ENCODE data around the gene TMEM98. TPM values are rescaled to one million over a fixed set of nuclear protein-coding genes. Genes with fewer than 3 reads are reported as not detected.
"Not testable (repeated sequence)": the region's sequence is repeated elsewhere in the genome, so short reads cannot be mapped to it uniquely, and the experiment has no call there.

Gene TMEM98
- total RNA-seq, 4 donors from 2014 or later, result 1.7 to 8.0 (median 6.7) TPM

GRCh38 chr17:32882029-32882428 lies 45.9 kb upstream of the TMEM98 start:
- DNase-seq (no peak), ATAC-seq (no peak)
- H3K4me1 ChIP-seq, result no peaks in the 10 kb centered on the region
- H3K36me3 ChIP-seq, result no peaks in the 10 kb centered on the region
- peaks cover 0 to 3% (median 0%) of the 10 kb centered on the region in 3 donors for H3K27me3 ChIP-seq
- in situ Hi-C loops (cut with MboI; ENCODE audit: low sequenced_read_pairs in 4 of 4) (loop anchor here in 2 of 4 donors (5.0 to 25.0 kb wide), 2 partner anchors 100 to 395 kb away; partner anchors contain the start of gene CDK5R1 (in 1 of the 2)), intact Hi-C loops (cut with DNase I; ENCODE audit: low total_unique reads) (no loop called here)
- no peaks in the 10 kb centered on the region for H3K9me3 ChIP-seq
- no peak overlapping the region for H3K4me3 ChIP-seq
- TF ChIP-seq CTCF (IDR thresholded peaks at IDR 0.05 in 4 of 5, conservative IDR thresholded peaks at IDR 0.05 in 1 of 5) (no peak), POLR2A (IDR thresholded peaks at IDR 0.05) (no peak)
- H3K27ac ChIP-seq, result no peak overlapping the region

- ATAC-seq (no peak), DNase-seq (no peak)
- H3K27me3 ChIP-seq, result peaks cover 0 to 3% (median 0%) of the 10 kb centered on the region in 3 donors
- no peak overlapping the region for H3K27ac ChIP-seq
- H3K9me3 ChIP-seq, result no peaks in the 10 kb centered on the region
- no peaks in the 10 kb centered on the region for H3K36me3 ChIP-seq
- TF ChIP-seq CTCF (IDR thresholded peaks at IDR 0.05 in 4 of 5, conservative IDR thresholded peaks at IDR 0.05 in 1 of 5) (no peak), POLR2A (IDR thresholded peaks at IDR 0.05) (no peak)
- no peaks in the 10 kb centered on the region for H3K4me1 ChIP-seq
- in situ Hi-C loops (cut with MboI; ENCODE audit: low sequenced_read_pairs in 4 of 4) (loop anchor here in 2 of 4 donors (5.0 to 25.0 kb wide), 2 partner anchors 100 to 395 kb away; partner anchors contain the start of gene CDK5R1 (in 1 of the 2)), intact Hi-C loops (cut with DNase I; ENCODE audit: low total_unique reads) (no loop called here)
- H3K4me3 ChIP-seq, result no peak overlapping the region
These were observed 45.2 kb upstream of the TMEM98 start for GRCh38 chr17:32882734-32883133.

- H3K27me3 ChIP-seq; DNase-seq; H3K4me3 ChIP-seq; H3K4me1 ChIP-seq; H3K27ac ChIP-seq; H3K9me3 ChIP-seq; H3K36me3 ChIP-seq; intact Hi-C loops (cut with DNase I; ENCODE audit: low total_unique reads); ATAC-seq: not testable (repeated sequence)
- in situ Hi-C loops (cut with MboI; ENCODE audit: low sequenced_read_pairs in 4 of 4), result loop anchor here in 1 of 4 donors (25.0 kb wide), 1 partner anchor 400 kb away; the partner anchor contains the start of gene CDK5R1
These were observed 41.0 kb upstream of the TMEM98 start for GRCh38 chr17:32886951-32887350.

GRCh38 chr17:32887410-32887809 lies 40.5 kb upstream of the TMEM98 start:
- in situ Hi-C loops (cut with MboI; ENCODE audit: low sequenced_read_pairs in 4 of 4), result loop anchor here in 1 of 4 donors (25.0 kb wide), 1 partner anchor 400 kb away; the partner anchor contains the start of gene CDK5R1
- H3K4me3 ChIP-seq; DNase-seq; H3K27ac ChIP-seq; H3K9me3 ChIP-seq; intact Hi-C loops (cut with DNase I; ENCODE audit: low total_unique reads); ATAC-seq; H3K36me3 ChIP-seq; H3K4me1 ChIP-seq; H3K27me3 ChIP-seq: not testable (repeated sequence)

- in situ Hi-C loops (cut with MboI; ENCODE audit: low sequenced_read_pairs in 4 of 4), result loop anchor here in 1 of 4 donors (25.0 kb wide), 1 partner anchor 407 kb away; the partner anchor contains the start of gene CDK5R1
These were observed 33.7 kb upstream of the TMEM98 start for GRCh38 chr17:32894245-32894644.

More at GRCh38 chr17:32894245-32894644, 33.7 kb upstream of the TMEM98 start:
- no peaks in the 10 kb centered on the region for H3K36me3 ChIP-seq
- ATAC-seq (no peak), DNase-seq (no peak)
- no peaks in the 10 kb centered on the region for H3K4me1 ChIP-seq
- no peaks in the 10 kb centered on the region for H3K9me3 ChIP-seq
- intact Hi-C loops (cut with DNase I; ENCODE audit: low total_unique reads), result no loop called here
- TF ChIP-seq CTCF (IDR thresholded peaks at IDR 0.05 in 4 of 5, conservative IDR thresholded peaks at IDR 0.05 in 1 of 5) (no peak), POLR2A (IDR thresholded peaks at IDR 0.05) (no peak)
- H3K27me3 ChIP-seq, result no peaks in the 10 kb centered on the region
- H3K27ac ChIP-seq, result no peak overlapping the region
- H3K4me3 ChIP-seq, result no peak overlapping the region

Measured in gastrocnemius medialis (tissue), 4 donors.